GM12874 (cell line): ENCODE results near the gene BID.

Experiments used
- CTCF ChIP-seq: IDR thresholded peaks from 2 replicates; pipeline ENCODE4 v1.5.1; 2011; ENCODE audit warnings: low read depth, mild to moderate bottlenecking, control low read depth, low read length, moderate library complexity; ENCODE audit not compliant: insufficient read depth

Gene BID

GRCh38 chr22:17684245-17684644, 90.0 kb downstream of the BID start:
- no peak for TF ChIP-seq CTCF
